ENCODE data around the gene TASOR. TPM values are rescaled to one million over a fixed set of nuclear protein-coding genes. Genes with fewer than 3 reads are reported as not detected.
A peak's percentile ranks its signal among the peaks of the same experiment; 100 is the strongest.
"Not testable (repeated sequence)": the region's sequence is repeated elsewhere in the genome, so short reads cannot be mapped to it uniquely, and the experiment has no call there.

Gene TASOR, protein sequence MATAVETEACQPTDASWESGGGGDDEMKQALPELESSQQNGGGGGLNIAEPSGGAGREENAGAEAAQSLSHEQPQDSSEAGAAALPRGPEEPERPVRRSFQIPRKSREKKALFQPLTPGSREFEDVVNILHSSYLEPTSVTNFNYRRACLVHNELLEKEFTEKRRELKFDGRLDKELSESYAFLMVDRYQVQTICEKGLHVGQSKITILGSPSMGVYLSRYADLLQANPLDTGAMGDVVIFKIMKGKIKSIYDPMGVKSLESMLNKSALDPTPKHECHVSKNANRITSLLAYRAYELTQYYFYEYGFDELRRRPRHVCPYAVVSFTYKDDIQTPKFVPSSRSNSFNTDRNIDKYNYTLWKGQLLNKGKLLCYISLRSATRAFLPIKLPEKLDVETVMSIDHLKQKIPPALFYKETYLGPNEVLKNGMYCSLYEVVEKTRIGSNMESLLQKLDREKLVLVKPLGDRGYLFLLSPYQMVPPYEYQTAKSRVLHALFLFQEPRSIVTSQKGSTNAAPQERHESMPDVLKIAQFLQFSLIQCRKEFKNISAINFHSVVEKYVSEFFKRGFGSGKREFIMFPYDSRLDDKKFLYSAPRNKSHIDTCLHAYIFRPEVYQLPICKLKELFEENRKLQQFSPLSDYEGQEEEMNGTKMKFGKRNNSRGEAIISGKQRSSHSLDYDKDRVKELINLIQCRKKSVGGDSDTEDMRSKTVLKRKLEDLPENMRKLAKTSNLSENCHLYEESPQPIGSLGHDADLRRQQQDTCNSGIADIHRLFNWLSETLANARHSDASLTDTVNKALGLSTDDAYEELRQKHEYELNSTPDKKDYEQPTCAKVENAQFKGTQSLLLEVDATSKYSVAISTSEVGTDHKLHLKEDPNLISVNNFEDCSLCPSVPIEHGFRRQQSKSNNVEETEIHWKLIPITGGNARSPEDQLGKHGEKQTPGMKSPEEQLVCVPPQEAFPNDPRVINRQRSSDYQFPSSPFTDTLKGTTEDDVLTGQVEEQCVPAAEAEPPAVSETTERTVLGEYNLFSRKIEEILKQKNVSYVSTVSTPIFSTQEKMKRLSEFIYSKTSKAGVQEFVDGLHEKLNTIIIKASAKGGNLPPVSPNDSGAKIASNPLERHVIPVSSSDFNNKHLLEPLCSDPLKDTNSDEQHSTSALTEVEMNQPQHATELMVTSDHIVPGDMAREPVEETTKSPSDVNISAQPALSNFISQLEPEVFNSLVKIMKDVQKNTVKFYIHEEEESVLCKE (N-terminal part only)
- total RNA-seq (2014; rRNA removed; shearing (Covaris generic)) = 39.6 and 45.8 TPM in 2 replicates

DNA sequence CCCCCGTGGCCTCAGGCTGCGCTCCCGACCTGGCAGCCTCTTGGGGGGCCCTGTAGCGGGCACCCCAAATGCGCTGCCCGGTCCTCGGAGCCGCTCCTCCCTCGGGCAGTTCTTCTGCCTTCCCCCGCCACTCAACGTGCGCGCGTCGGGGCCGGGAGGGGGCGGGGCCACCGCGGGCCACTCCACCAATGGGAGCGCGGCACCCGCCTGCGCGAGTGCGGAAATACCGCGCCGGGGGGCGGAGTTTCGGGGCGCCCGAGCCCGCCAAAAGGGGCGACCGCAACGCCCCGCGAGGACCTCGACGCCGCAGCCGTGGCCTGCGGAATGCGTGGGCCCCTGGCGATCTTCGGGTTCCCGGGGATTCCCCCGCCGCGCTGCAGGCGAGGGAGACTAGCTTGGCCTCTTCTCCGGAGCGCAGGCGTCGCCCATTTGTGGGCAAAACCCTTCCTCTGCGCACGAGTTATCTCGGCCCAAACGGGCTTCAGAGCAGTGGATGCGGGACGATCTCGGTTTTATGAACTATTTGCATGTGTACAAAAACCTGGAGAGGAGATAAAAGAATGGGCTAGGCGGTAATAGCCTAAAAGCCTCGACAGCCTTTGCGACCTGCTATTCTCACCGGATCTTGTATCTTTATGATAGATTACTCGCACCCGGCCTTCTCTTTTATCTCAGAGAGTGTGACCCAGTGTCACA is at the start of gene TASOR:
Gene TASOR (minus strand): TSS at position 144 of the 696 bp plus-strand sequence. CDS start 259 bp downstream, outside the sequence.
- DNase-seq = peak; percentile 93

DNA sequence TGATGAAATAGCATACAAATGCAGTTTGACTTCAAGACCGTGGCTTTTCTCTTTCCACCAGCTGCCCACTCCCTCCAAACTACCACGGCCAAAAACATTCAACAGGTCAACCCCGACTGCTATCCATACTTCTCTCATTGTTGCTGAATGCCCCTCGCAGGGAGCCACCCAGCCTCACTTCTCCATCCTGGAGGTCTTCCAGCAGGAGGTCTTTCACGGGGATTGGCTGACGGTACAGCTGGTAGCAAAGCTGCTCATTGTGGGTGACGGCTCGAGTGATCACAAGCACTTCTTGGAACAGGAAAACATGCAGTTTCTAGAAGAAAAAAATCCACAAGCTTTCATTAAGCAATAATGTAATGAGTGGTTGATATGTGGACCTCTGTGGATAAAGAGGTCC is 49.0 kb upstream of the TASOR start:
- Histone ChIP-seq H3K36me3 (replicated peaks; ENCODE audit: control insufficient read depth, insufficient read depth, low read length) (no peaks in the 10 kb centered on the region; the same call in 1 of the 2 replicates), H3K4me3 (ENCODE audit: insufficient read depth, low read depth, low read length) (no peak overlapping the region), H3K27me3 (ENCODE audit: control insufficient read depth, insufficient read depth, low read length) (no peaks in the 10 kb centered on the region)
- DNase-seq = no peak

More for the DNA sequence above, at the start of gene TASOR:
- H3K27me3 ChIP-seq (ENCODE audit: control insufficient read depth, insufficient read depth, low read length) = peaks cover 7% of the 10 kb centered on the region; the same call in 1 of the 2 replicates
- H3K36me3 ChIP-seq (replicated peaks; ENCODE audit: control insufficient read depth, insufficient read depth, low read length) = no peaks in the 10 kb centered on the region
- peak within 1 kb of the TSS; percentile 83 for H3K4me3 ChIP-seq (ENCODE audit: insufficient read depth, low read depth, low read length)

- Histone ChIP-seq H3K27me3 (ENCODE audit: control insufficient read depth, insufficient read depth, low read length) (no peaks in the 10 kb centered on the region), H3K4me3 (ENCODE audit: insufficient read depth, low read depth, low read length) (no peak overlapping the region), H3K36me3 (replicated peaks; ENCODE audit: control insufficient read depth, insufficient read depth, low read length) (no peaks in the 10 kb centered on the region; the same call in 1 of the 2 replicates)
- no peak for DNase-seq
Observed at GRCh38 chr3:56725175-56725574, 42.1 kb upstream of the TASOR start.

- Histone ChIP-seq H3K27me3 (ENCODE audit: control insufficient read depth, insufficient read depth, low read length) (no peaks in the 10 kb centered on the region), H3K36me3 (replicated peaks; ENCODE audit: control insufficient read depth, insufficient read depth, low read length) (no peaks in the 10 kb centered on the region; the same call in 1 of the 2 replicates), H3K4me3 (ENCODE audit: insufficient read depth, low read depth, low read length) (no peak overlapping the region)
- DNase-seq = no peak
Observed at GRCh38 chr3:56724676-56725075, 41.6 kb upstream of the TASOR start.

DNA sequence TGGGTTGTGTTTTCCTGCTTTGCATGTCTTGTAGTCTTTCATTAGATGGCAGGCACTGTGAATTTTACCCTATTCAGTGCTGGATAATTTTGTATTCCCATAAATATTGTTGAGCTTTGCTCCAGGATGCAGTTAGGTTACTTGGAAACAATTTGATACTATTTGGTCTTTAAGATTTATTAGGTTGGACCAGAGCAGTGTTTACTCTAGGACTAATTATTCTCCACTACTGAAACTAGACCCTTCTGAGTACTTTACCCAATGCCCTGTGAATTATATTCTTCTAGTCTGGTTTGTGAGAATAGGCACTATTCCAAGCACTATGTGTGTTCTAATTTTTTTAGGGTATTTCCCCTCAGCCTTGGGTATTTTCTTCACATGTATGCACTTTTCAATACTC is 37.8 kb upstream of the TASOR start:
- Histone ChIP-seq H3K27me3 (ENCODE audit: control insufficient read depth, insufficient read depth, low read length) (no peaks in the 10 kb centered on the region), H3K36me3 (replicated peaks; ENCODE audit: control insufficient read depth, insufficient read depth, low read length) (no peaks in the 10 kb centered on the region), H3K4me3 (ENCODE audit: insufficient read depth, low read depth, low read length) (no peak overlapping the region)
- no peak for DNase-seq

GRCh38 chr3:56718809-56719208 is 35.7 kb upstream of the TASOR start:
- H3K27me3 ChIP-seq (ENCODE audit: control insufficient read depth, insufficient read depth, low read length); H3K4me3 ChIP-seq (ENCODE audit: insufficient read depth, low read depth, low read length); DNase-seq; H3K36me3 ChIP-seq (replicated peaks; ENCODE audit: control insufficient read depth, insufficient read depth, low read length): not testable (repeated sequence)

DNA sequence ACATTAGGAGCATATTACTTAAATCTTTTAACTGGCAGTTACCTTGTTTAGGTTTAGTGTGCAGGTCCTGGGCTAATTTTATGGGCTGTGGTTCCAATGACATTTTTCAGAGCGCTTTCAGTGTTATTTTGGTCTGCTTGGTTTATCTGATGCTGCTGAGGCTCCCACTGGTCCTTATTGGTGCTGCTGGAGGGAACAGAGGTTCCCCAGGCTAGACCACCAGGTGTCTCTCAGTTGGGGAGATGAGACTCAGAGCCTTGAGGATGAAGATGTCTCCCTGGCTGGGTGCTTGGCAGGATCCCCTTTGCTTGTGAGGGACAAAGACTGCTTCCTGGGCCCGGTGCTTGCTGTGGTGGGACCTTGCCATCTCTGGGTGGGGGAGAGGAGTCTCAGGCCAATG is 28.3 kb upstream of the TASOR start:
- H3K36me3 ChIP-seq (replicated peaks; ENCODE audit: control insufficient read depth, insufficient read depth, low read length) = no peaks in the 10 kb centered on the region
- H3K27me3 ChIP-seq (ENCODE audit: control insufficient read depth, insufficient read depth, low read length) = no peaks in the 10 kb centered on the region
- no peak for DNase-seq
- H3K4me3 ChIP-seq (ENCODE audit: insufficient read depth, low read depth, low read length) = no peak overlapping the region

DNA sequence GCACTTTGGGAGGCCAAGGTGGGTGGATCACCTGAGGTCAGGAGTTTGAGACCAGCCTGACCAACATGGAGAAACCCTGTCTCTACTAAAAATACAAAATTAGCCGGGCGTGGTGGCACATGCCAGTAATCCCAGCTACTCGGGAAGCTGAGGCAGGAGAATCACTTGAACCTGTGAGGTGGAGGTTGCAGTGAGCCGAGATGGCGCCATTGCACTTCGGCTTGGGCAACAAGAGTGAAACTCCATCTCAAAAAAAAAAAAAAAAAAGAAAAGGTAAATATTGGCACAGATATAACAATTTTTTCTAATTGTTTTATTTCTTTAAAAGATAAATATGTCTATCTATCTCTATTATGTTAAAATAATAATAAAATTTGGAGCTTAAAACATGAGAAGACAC is 24.3 kb upstream of the TASOR start:
- not testable (repeated sequence) for DNase-seq; H3K27me3 ChIP-seq (ENCODE audit: control insufficient read depth, insufficient read depth, low read length); H3K4me3 ChIP-seq (ENCODE audit: insufficient read depth, low read depth, low read length); H3K36me3 ChIP-seq (replicated peaks; ENCODE audit: control insufficient read depth, insufficient read depth, low read length)

- H3K36me3 ChIP-seq (replicated peaks; ENCODE audit: control insufficient read depth, insufficient read depth, low read length) = no peaks in the 10 kb centered on the region
- no peak overlapping the region for H3K4me3 ChIP-seq (ENCODE audit: insufficient read depth, low read depth, low read length)
- no peak for DNase-seq
- H3K27me3 ChIP-seq (ENCODE audit: control insufficient read depth, insufficient read depth, low read length) = no peaks in the 10 kb centered on the region
Observed at GRCh38 chr3:56706629-56707028, 23.6 kb upstream of the TASOR start.

DNA sequence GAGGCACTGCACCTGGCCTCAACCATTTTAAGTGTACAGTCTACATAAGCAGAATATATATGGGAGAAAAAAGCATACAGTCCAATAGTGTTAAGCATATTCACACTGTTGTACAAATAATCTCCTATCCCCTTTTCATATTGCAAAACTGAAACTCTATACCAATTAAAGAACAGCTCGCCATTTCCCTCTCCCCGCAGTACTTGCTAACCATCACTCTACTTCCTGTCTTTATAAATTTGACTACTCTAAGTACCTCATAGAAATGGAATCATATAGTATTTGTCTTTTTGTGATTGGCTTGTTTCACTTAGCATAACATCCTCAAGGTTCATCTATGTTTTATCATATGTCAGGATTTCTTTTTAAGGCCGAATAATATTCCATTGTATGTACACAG is 21.6 kb upstream of the TASOR start:
- no peak for DNase-seq
- Histone ChIP-seq H3K27me3 (ENCODE audit: control insufficient read depth, insufficient read depth, low read length) (no peaks in the 10 kb centered on the region), H3K36me3 (replicated peaks; ENCODE audit: control insufficient read depth, insufficient read depth, low read length) (no peaks in the 10 kb centered on the region), H3K4me3 (ENCODE audit: insufficient read depth, low read depth, low read length) (no peak overlapping the region)

DNA sequence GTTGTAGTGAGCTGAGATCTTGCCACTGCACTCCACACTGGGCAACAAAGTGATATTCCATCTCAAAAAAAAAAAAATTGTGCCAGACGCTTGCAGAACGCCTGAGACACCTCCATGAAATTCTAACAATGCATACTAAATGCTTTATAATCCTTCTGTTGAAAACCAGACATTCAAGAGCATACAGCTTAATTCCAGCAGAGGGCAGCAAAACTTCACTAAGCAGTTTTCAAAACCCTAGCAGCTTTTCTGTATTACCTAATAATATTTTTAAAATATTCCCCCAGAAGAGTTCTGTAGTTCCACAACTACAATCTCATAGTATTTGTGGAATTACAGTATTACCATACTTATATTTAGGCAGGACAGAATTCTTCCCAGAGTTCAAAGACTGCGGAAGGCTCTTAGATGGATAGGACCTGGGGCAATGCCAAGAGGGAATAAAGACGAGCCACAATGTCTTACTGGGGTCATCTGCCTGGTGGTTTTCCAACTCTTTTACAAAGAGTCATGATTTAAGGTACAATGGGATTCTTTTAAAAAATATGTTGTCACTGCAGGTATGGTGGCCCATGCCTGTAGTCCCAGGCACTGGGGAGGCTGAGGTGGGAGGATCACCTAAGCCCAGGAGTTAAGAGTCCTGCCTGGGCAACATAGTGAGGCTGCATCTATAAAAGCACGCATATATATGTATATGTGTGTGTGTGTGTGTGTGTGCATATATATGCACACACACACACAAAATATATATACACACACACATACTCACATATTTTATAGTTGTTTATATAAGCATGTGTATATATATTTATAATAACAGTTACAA is 19.6 kb upstream of the TASOR start:
- H3K27me3 ChIP-seq (ENCODE audit: control insufficient read depth, insufficient read depth, low read length) = no peaks in the 10 kb centered on the region
- peak; percentile 48 for DNase-seq
- H3K4me3 ChIP-seq (ENCODE audit: insufficient read depth, low read depth, low read length) = no peak overlapping the region
- no peaks in the 10 kb centered on the region for H3K36me3 ChIP-seq (replicated peaks; ENCODE audit: control insufficient read depth, insufficient read depth, low read length)

DNA sequence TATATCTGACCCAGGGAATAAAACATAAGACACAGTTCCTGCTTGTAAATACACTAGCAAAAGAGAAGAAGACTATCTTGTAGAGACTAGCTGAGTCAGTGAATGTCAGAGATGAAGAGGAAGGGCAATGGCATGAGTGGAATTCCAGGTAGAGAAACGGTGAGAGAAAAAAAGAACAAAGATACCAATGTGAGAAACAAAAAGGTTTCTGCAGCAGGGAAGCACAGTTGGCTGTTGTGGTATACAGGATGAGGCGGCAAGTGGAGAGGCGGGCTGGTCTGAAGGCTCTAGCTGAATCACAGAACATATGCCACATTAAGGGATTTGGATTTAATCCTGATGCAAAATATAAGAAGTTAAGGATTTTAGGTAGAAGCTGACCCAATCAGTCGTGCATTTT is 17.1 kb upstream of the TASOR start:
- Histone ChIP-seq H3K4me3 (ENCODE audit: insufficient read depth, low read depth, low read length) (no peak overlapping the region), H3K36me3 (replicated peaks; ENCODE audit: control insufficient read depth, insufficient read depth, low read length) (no peaks in the 10 kb centered on the region), H3K27me3 (ENCODE audit: control insufficient read depth, insufficient read depth, low read length) (no peaks in the 10 kb centered on the region)
- no peak for DNase-seq

All from H7 (cell line).